ENCODE data around the gene SUDS3. TPM values are rescaled to one million over a fixed set of nuclear protein-coding genes. Genes with fewer than 3 reads are reported as not detected.

The SUDS3 gene
- total and polyA plus RNA-seq, 2 experiments from 2014 or later: 53.0 to 77.1 TPM

DNA sequence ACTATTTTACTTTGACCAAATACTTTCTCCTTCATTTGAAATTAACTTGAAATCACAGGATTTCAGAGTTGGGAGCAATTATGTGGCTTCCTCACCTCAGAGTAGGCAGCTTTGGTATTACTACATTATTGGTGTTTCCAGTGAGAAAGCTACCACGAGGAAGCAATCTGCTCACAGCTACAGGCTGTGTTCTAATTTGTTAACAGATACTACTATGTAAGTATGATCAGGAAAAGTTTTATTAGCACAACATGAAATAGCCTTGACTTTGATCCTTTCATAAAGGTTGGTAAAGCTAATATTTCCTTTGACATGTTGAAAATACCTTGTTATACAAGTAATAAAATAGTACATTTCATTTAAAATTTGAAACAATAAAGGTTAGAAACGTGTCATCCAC, 34.3 kb upstream of the SUDS3 start (continued):
- TF ChIP-seq, protein P1, sequence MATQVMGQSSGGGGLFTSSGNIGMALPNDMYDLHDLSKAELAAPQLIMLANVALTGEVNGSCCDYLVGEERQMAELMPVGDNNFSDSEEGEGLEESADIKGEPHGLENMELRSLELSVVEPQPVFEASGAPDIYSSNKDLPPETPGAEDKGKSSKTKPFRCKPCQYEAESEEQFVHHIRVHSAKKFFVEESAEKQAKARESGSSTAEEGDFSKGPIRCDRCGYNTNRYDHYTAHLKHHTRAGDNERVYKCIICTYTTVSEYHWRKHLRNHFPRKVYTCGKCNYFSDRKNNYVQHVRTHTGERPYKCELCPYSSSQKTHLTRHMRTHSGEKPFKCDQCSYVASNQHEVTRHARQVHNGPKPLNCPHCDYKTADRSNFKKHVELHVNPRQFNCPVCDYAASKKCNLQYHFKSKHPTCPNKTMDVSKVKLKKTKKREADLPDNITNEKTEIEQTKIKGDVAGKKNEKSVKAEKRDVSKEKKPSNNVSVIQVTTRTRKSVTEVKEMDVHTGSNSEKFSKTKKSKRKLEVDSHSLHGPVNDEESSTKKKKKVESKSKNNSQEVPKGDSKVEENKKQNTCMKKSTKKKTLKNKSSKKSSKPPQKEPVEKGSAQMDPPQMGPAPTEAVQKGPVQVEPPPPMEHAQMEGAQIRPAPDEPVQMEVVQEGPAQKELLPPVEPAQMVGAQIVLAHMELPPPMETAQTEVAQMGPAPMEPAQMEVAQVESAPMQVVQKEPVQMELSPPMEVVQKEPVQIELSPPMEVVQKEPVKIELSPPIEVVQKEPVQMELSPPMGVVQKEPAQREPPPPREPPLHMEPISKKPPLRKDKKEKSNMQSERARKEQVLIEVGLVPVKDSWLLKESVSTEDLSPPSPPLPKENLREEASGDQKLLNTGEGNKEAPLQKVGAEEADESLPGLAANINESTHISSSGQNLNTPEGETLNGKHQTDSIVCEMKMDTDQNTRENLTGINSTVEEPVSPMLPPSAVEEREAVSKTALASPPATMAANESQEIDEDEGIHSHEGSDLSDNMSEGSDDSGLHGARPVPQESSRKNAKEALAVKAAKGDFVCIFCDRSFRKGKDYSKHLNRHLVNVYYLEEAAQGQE (IDR thresholded peaks at IDR 0.05; ENCODE audit: unreplicated experiment): no peak

DNA sequence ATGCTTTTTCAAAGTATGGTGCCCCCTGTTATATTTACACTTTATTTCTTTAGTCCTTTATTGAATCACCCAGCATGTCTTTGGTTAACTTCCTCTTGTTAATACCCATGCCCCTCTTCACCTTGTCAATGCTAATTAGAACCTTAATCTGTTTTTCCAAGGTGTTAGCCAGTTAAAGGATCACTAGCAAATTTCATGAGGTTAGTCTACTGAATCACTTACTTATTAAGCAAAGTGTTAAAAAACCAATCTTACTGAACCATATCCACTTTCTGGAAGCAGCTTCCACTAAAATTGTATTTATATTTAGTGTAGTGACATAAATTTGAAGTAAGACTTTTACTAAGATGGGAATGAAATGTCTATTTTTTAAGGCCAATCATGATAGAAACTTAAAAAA, 31.5 kb upstream of the SUDS3 start:
- Mint-ChIP-seq H3K27me3 (ENCODE audit: insufficient read depth, low read depth, poor library complexity) (no peaks in the 10 kb centered on the region), H3K4me1 (peaks cover 24% of the 10 kb centered on the region), H3K27ac (no peak overlapping the region), H3K9me3 (no peaks in the 10 kb centered on the region), H3K4me3 (no peak overlapping the region), H3K36me3 (ENCODE audit: low read depth) (no peaks in the 10 kb centered on the region)
- DNase-seq (ENCODE audit: low spot score): no peak
- H3K4me2 ChIP-seq: no peak overlapping the region
- no peaks in the 10 kb centered on the region; the same call in 1 of the 2 replicates for H3K79me2 ChIP-seq (replicated peaks; ENCODE audit: insufficient read depth)
- H3K4me3 ChIP-seq: no peak overlapping the region
- no peak overlapping the region for H3K27ac ChIP-seq (ENCODE audit: low read depth)
- no peaks in the 10 kb centered on the region for H3K36me3 ChIP-seq (ENCODE audit: insufficient read depth)
- H3F3A ChIP-seq (replicated peaks; ENCODE audit: low read depth): no peaks in the 10 kb centered on the region
- no peaks in the 10 kb centered on the region for H3K27me3 ChIP-seq (ENCODE audit: insufficient read depth)
- peaks cover 18% of the 10 kb centered on the region for H3K4me1 ChIP-seq (ENCODE audit: insufficient read depth)
- ATAC-seq: no peak
- H3K9me2 ChIP-seq (ENCODE audit: insufficient read depth): no peaks in the 10 kb centered on the region
- no peak overlapping the region for H2AFZ ChIP-seq
- no peaks in the 10 kb centered on the region for H4K20me1 ChIP-seq (replicated peaks; ENCODE audit: insufficient read depth)
- no peak for TF ChIP-seq JUNB (IDR thresholded peaks at IDR 0.05; ENCODE audit: unreplicated experiment)
- TF ChIP-seq ZNF331 (CRISPR knock-in tag; IDR thresholded peaks at IDR 0.05; ENCODE audit: low read depth): no peak
- TF ChIP-seq EZH2 (IDR thresholded peaks at IDR 0.05; ENCODE audit: low read depth, unreplicated experiment): no peak
- TF ChIP-seq, protein P2, sequence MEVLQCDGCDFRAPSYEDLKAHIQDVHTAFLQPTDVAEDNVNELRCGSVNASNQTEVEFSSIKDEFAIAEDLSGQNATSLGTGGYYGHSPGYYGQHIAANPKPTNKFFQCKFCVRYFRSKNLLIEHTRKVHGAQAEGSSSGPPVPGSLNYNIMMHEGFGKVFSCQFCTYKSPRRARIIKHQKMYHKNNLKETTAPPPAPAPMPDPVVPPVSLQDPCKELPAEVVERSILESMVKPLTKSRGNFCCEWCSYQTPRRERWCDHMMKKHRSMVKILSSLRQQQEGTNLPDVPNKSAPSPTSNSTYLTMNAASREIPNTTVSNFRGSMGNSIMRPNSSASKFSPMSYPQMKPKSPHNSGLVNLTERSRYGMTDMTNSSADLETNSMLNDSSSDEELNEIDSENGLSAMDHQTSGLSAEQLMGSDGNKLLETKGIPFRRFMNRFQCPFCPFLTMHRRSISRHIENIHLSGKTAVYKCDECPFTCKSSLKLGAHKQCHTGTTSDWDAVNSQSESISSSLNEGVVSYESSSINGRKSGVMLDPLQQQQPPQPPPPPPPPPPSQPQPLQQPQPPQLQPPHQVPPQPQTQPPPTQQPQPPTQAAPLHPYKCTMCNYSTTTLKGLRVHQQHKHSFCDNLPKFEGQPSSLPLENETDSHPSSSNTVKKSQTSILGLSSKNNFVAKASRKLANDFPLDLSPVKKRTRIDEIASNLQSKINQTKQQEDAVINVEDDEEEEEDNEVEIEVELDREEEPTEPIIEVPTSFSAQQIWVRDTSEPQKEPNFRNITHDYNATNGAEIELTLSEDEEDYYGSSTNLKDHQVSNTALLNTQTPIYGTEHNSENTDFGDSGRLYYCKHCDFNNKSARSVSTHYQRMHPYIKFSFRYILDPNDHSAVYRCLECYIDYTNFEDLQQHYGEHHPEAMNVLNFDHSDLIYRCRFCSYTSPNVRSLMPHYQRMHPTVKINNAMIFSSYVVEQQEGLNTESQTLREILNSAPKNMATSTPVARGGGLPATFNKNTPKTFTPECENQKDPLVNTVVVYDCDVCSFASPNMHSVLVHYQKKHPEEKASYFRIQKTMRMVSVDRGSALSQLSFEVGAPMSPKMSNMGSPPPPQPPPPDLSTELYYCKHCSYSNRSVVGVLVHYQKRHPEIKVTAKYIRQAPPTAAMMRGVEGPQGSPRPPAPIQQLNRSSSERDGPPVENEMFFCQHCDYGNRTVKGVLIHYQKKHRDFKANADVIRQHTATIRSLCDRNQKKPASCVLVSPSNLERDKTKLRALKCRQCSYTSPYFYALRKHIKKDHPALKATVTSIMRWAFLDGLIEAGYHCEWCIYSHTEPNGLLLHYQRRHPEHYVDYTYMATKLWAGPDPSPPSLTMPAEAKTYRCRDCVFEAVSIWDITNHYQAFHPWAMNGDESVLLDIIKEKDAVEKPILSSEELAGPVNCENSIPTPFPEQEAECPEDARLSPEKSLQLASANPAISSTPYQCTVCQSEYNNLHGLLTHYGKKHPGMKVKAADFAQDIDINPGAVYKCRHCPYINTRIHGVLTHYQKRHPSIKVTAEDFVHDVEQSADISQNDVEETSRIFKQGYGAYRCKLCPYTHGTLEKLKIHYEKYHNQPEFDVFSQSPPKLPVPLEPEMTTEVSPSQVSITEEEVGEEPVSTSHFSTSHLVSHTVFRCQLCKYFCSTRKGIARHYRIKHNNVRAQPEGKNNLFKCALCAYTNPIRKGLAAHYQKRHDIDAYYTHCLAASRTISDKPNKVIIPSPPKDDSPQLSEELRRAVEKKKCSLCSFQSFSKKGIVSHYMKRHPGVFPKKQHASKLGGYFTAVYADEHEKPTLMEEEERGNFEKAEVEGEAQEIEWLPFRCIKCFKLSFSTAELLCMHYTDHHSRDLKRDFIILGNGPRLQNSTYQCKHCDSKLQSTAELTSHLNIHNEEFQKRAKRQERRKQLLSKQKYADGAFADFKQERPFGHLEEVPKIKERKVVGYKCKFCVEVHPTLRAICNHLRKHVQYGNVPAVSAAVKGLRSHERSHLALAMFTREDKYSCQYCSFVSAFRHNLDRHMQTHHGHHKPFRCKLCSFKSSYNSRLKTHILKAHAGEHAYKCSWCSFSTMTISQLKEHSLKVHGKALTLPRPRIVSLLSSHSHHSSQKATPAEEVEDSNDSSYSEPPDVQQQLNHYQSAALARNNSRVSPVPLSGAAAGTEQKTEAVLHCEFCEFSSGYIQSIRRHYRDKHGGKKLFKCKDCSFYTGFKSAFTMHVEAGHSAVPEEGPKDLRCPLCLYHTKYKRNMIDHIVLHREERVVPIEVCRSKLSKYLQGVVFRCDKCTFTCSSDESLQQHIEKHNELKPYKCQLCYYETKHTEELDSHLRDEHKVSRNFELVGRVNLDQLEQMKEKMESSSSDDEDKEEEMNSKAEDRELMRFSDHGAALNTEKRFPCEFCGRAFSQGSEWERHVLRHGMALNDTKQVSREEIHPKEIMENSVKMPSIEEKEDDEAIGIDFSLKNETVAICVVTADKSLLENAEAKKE (CRISPR knock-in tag; IDR thresholded peaks at IDR 0.05): no peak
- TF ChIP-seq NANOG (IDR thresholded peaks at IDR 0.05; ENCODE audit: borderline replicate concordance): no peak
- no peak for TF ChIP-seq STAT1 (IDR thresholded peaks at IDR 0.05; ENCODE audit: unreplicated experiment)
- TF ChIP-seq, protein P1 (IDR thresholded peaks at IDR 0.05; ENCODE audit: unreplicated experiment): no peak
- TF ChIP-seq, protein P3, sequence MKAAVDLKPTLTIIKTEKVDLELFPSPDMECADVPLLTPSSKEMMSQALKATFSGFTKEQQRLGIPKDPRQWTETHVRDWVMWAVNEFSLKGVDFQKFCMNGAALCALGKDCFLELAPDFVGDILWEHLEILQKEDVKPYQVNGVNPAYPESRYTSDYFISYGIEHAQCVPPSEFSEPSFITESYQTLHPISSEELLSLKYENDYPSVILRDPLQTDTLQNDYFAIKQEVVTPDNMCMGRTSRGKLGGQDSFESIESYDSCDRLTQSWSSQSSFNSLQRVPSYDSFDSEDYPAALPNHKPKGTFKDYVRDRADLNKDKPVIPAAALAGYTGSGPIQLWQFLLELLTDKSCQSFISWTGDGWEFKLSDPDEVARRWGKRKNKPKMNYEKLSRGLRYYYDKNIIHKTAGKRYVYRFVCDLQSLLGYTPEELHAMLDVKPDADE (IDR thresholded peaks at IDR 0.05): no peak
- no peak for TF ChIP-seq POLR2AphosphoS5 (IDR thresholded peaks at IDR 0.05; ENCODE audit: low read depth)
- no peak for TF ChIP-seq CREB1 (CRISPR knock-in tag; IDR thresholded peaks at IDR 0.05; ENCODE audit: low read depth)
- TF ChIP-seq EZH2phosphoT487 (IDR thresholded peaks at IDR 0.05; ENCODE audit: unreplicated experiment): no peak
- TF ChIP-seq ZNF114 (CRISPR knock-in tag; IDR thresholded peaks at IDR 0.05): no peak

Measured in GM23338 (cell line).